Endothelial cell of umbilical vein (primary cell): Measurements from ENCODE around the gene BCL11B. TPM values are rescaled to one million over a fixed set of nuclear protein-coding genes. Genes with fewer than 3 reads are reported as not detected.

Experiments
- BruUV-seq: library from RNA; stranded (reverse); fragments of 400-500 nt; replicated peaks from 2 replicates; lab custom pipeline; 2021; lab: Mats Ljungman, UMichigan
- CTCF ChIA-PET: fragments of 300-600, 350-600 bp; sonication (Branson Sonifier 250); formaldehyde crosslinking; loops from one replicate; lab custom pipeline; 2021; ENCODE audit warnings: antibody characterized with exemption, inconsistent platforms; lab: Charles Lee
- POLR2A ChIA-PET: fragments of 300-600, 350-600 bp; sonication (Branson Sonifier 250); formaldehyde crosslinking; loops from one replicate; lab custom pipeline; 2021; ENCODE audit warnings: antibody characterized with exemption, inconsistent platforms; lab: Charles Lee
- DNase-seq: peaks from one replicate; pipeline ENCODE4 v3.0.0-alpha.2; 2011; ENCODE audit warnings: low read depth, low spot score
- FAIRE-seq: peaks from 2 replicates; lab custom pipeline; 2011; peaks lifted over from hg19 to GRCh38; lab: Jason Lieb, UNC
- H2AFZ ChIP-seq: 2 replicates; pipeline ENCODE4 v1.6.0; 2012; ENCODE audit warnings: low read depth, low read length, control low read depth, inconsistent platforms
- H3K27ac ChIP-seq: 2 replicates; pipeline ENCODE4 v1.5.1; 2011; ENCODE audit warnings: low read depth, mild to moderate bottlenecking, control low read depth, low read length, moderate library complexity; ENCODE audit not compliant: insufficient read depth
- H3K27me3 ChIP-seq, 2 experiments: 2 replicates each; pipeline versions ENCODE4 v1.6.0 to v1.6.1; 2011; ENCODE audit warnings: low read length in 2 of 2, mixed read lengths in 1 of 2; ENCODE audit not compliant: control insufficient read depth in 2 of 2, insufficient read depth in 2 of 2
- H3K36me3 ChIP-seq, 2 experiments: 2 replicates in 1 of 2; 3 replicates in 1 of 2; pipeline ENCODE4 v1.5.1; 2011; ENCODE audit warnings: low read length in 2 of 2, mild to moderate bottlenecking in 1 of 2, moderate library complexity in 1 of 2; ENCODE audit not compliant: control insufficient read depth in 2 of 2, insufficient read depth in 2 of 2; ENCODE audit errors: extremely low read depth in 1 of 2
- H3K4me1 ChIP-seq: 3 replicates; pipeline ENCODE4 v1.5.1; 2011; ENCODE audit warnings: mild to moderate bottlenecking, low read length; ENCODE audit not compliant: control insufficient read depth, insufficient read depth; ENCODE audit errors: extremely low read depth
- H3K4me2 ChIP-seq: 2 replicates; pipeline ENCODE4 v1.6.1; 2011; ENCODE audit warnings: low read length, control low read depth, mixed read lengths; ENCODE audit not compliant: insufficient read depth
- H3K4me3 ChIP-seq, 3 experiments: fragments of 200-600 bp in 1 of 3; sonication (generic), shearing (Covaris generic) in 1 of 3; replicated peaks in 1 of 3; 2 replicates each; pipeline ENCODE4 v1.5.1; 2011 to 2016; ENCODE audit warnings: control low read depth in 3 of 3, low read length in 3 of 3, mild to moderate bottlenecking in 2 of 3, inconsistent platforms in 1 of 3, low read depth in 1 of 3, moderate library complexity in 1 of 3; ENCODE audit not compliant: insufficient read depth in 1 of 3
- H3K79me2 ChIP-seq: 2 replicates; pipeline ENCODE4 v1.6.0; 2012; ENCODE audit warnings: low read length, inconsistent platforms; ENCODE audit not compliant: control insufficient read depth, insufficient read depth
- H3K9ac ChIP-seq: replicated peaks from 2 replicates; pipeline ENCODE3; 2011; ENCODE audit warnings: low read length, control low read depth; ENCODE audit not compliant: insufficient read depth; ENCODE audit errors: extremely low read depth
- H3K9me1 ChIP-seq: replicated peaks from 3 replicates; pipeline ENCODE4 v1.6.0; 2011; ENCODE audit warnings: mild to moderate bottlenecking, low read length; ENCODE audit not compliant: control insufficient read depth, insufficient read depth; ENCODE audit errors: extremely low read depth
- H3K9me3 ChIP-seq: replicated peaks from 2 replicates; pipeline ENCODE4 v1.5.1; 2012; ENCODE audit warnings: low read length, inconsistent platforms; ENCODE audit not compliant: control insufficient read depth, insufficient read depth
- H4K20me1 ChIP-seq: replicated peaks from 2 replicates; pipeline ENCODE3; 2011; ENCODE audit warnings: mild to moderate bottlenecking, low read length; ENCODE audit not compliant: control insufficient read depth, insufficient read depth; ENCODE audit errors: extremely low read depth
- EZH2 ChIP-seq: IDR thresholded peaks from 2 replicates; pipeline ENCODE4 v1.6.1; 2012; ENCODE audit warnings: borderline replicate concordance, low read depth, mild to moderate bottlenecking, moderate library complexity, low read length, inconsistent platforms; ENCODE audit not compliant: severe bottlenecking
- FOS ChIP-seq: IDR thresholded peaks from 2 replicates; pipeline ENCODE4 v1.6.1; 2011; ENCODE audit warnings: mild to moderate bottlenecking, low read length, moderate library complexity, borderline replicate concordance; ENCODE audit not compliant: insufficient read depth
- GATA2 ChIP-seq: IDR thresholded peaks from 2 replicates; pipeline ENCODE4 v1.7.0; 2011; ENCODE audit warnings: low read depth, mild to moderate bottlenecking, moderate library complexity, mixed read lengths, low read length; ENCODE audit not compliant: insufficient read length, insufficient read depth
- JUN ChIP-seq: IDR thresholded peaks from 2 replicates; pipeline ENCODE4 v1.6.1; 2011; ENCODE audit warnings: borderline replicate concordance, low read depth; ENCODE audit not compliant: insufficient read length, insufficient read depth
- MYC ChIP-seq: IDR thresholded peaks from one replicate; pipeline ENCODE4 v1.6.1; 2011; ENCODE audit warnings: mild to moderate bottlenecking, low read depth, low read length
- POLR2A ChIP-seq: IDR thresholded peaks from 2 replicates; pipeline ENCODE4 v1.6.1; 2012; ENCODE audit warnings: low read depth, mild to moderate bottlenecking, control low read depth, low read length
- POLR2AphosphoS5 ChIP-seq: IDR thresholded peaks from 2 replicates; pipeline ENCODE4 v1.6.1; 2012; ENCODE audit warnings: low read depth, mild to moderate bottlenecking, control low read depth, low read length, moderate library complexity; ENCODE audit not compliant: insufficient read depth
- dilution Hi-C: fragments of 300-500 bp; cut with MboI; formaldehyde crosslinking; loops from one replicate; pipeline ENCODE4 v1.15.0; 2019; ENCODE audit warnings: low sequenced_read_pairs; ENCODE audit not compliant: extremely low pct_ligation_motif_present
- intact Hi-C: fragments of 100-400 bp; cut with micrococcal nuclease; formaldehyde crosslinking; loops from one replicate; pipeline ENCODE4 v1.10.0; 2022
- polyA plus RNA-seq, 4 experiments: library from polyadenylated mRNA; depleted of rRNA in 3 of 4; stranded (reverse) in 3 of 4; unstranded in 1 of 4; fragments of >200 nt; gene quantifications; 2 replicates each; pipeline versions ENCODE4 v1.2.1 to v1.2.3, GENCODE V29; 2011 to 2012; ENCODE audit warnings: missing spikeins in 1 of 4
- total RNA-seq: library from RNA; stranded (reverse); gene quantifications from 2 replicates; pipeline ENCODE4 v1.2.3, GENCODE V29; 2021
- TF ChIP-seq, protein P1 (sequence below): IDR thresholded peaks from 2 replicates; pipeline ENCODE4 v1.6.1; 2011; ENCODE audit not compliant: insufficient read depth, insufficient read length
- TF ChIP-seq, protein P2 (sequence below), 2 donors: IDR thresholded peaks; 1 replicate in 1 of 2; 2 replicates in 1 of 2; pipeline ENCODE4 v1.5.1; 2011; ENCODE audit warnings: low read length in 2 of 2, mild to moderate bottlenecking in 2 of 2, moderate library complexity in 2 of 2, control low read depth in 1 of 2, inconsistent platforms in 1 of 2, low read depth in 1 of 2; ENCODE audit not compliant: insufficient read depth in 1 of 2; ENCODE audit errors: extremely low read depth in 1 of 2

The BCL11B gene
- total and polyA plus RNA-seq, 2 donors (not counting 3 experiments of a cell fraction or from before 2014, with no cell fraction given) = 0.03 to 0.07 TPM

DNA sequence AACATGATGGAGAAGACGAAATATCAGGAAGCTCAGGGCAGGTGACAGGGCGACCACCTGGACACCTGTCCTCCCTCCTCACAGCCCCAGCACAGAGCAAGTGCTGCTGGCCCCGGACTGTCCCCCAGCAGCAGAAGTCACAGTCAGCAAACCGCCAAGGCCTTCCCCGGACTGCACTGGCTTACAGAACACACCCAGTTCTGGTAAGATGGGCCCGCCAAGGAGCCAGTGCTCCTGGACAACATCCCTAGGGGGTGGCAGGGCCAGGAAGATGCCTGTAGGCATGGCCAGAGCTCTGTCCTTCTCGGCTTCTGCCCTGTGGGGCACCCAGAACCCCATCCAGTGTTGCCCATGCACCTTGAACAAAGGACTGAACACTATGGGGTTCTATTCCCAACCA is 77.9 kb downstream of the BCL11B start:
- Histone ChIP-seq H3K27me3 (no peaks in the 10 kb centered on the region), H4K20me1 (no peaks in the 10 kb centered on the region)
- intact Hi-C loops = no loop called here

DNA sequence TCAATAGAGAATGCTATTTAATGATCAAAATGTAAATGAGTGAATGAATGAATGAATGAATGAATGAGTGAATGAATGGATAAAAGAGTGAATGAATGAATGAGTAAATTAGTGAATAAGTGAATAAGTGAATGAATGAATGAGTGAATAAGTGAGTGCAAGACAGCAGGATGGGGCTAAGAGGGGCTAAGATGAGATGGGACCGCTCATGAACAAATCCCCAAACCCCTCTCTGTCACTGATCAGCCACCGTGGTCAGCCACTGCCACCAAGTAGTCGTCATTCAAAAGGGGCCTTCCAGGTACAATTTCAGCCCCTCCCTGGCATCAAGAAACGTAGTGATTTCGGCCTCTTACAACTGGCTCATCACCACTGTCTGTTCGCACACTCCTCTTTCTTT is 79.2 kb downstream of the BCL11B start:
- FAIRE-seq (no peak), DNase-seq (no peak)
- no peaks in the 10 kb centered on the region for H3K36me3 ChIP-seq
- H3K27ac ChIP-seq = no peak overlapping the region
- no TSS peak for BruUV-seq
- no peaks in the 10 kb centered on the region for H3K9me3 ChIP-seq
- H3K27me3 ChIP-seq = no peaks in the 10 kb centered on the region
- TF ChIP-seq GATA2 (no peak), POLR2AphosphoS5 (no peak), POLR2A (no peak), EZH2 (no peak), MYC (no peak), FOS (no peak), JUN (no peak)
- TF ChIP-seq, protein P1, sequence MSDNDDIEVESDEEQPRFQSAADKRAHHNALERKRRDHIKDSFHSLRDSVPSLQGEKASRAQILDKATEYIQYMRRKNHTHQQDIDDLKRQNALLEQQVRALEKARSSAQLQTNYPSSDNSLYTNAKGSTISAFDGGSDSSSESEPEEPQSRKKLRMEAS = no peak
- TF ChIP-seq, protein P2, sequence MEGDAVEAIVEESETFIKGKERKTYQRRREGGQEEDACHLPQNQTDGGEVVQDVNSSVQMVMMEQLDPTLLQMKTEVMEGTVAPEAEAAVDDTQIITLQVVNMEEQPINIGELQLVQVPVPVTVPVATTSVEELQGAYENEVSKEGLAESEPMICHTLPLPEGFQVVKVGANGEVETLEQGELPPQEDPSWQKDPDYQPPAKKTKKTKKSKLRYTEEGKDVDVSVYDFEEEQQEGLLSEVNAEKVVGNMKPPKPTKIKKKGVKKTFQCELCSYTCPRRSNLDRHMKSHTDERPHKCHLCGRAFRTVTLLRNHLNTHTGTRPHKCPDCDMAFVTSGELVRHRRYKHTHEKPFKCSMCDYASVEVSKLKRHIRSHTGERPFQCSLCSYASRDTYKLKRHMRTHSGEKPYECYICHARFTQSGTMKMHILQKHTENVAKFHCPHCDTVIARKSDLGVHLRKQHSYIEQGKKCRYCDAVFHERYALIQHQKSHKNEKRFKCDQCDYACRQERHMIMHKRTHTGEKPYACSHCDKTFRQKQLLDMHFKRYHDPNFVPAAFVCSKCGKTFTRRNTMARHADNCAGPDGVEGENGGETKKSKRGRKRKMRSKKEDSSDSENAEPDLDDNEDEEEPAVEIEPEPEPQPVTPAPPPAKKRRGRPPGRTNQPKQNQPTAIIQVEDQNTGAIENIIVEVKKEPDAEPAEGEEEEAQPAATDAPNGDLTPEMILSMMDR (IDR thresholded peaks at IDR 0.05; ENCODE audit: extremely low read depth in 1 of 2, insufficient read depth in 1 of 2, low read depth in 1 of 2, low read length in 2 of 2) = no peak
- intact Hi-C loops = no loop called here
- H3K4me2 ChIP-seq = no peak overlapping the region
- dilution Hi-C loops = no loop called here
- H3K9ac ChIP-seq = no peak overlapping the region
- H3K79me2 ChIP-seq = no peaks in the 10 kb centered on the region
- H4K20me1 ChIP-seq = no peaks in the 10 kb centered on the region
- no peak overlapping the region for H3K4me3 ChIP-seq
- POLR2A ChIA-PET = no interaction called here
- no peak overlapping the region for H2AFZ ChIP-seq
- CTCF ChIA-PET = no interaction called here
- H3K4me1 ChIP-seq = no peaks in the 10 kb centered on the region
- no peaks in the 10 kb centered on the region for H3K9me1 ChIP-seq

More for the DNA sequence above, 77.9 kb downstream of the BCL11B start:
- TF ChIP-seq, protein P2 (IDR thresholded peaks at IDR 0.05; ENCODE audit: extremely low read depth in 1 of 2, insufficient read depth in 1 of 2, low read depth in 1 of 2, low read length in 2 of 2) = no peak
- TF ChIP-seq GATA2 (no peak), POLR2A (no peak), JUN (no peak), FOS (no peak), MYC (no peak), POLR2AphosphoS5 (no peak)
- Histone ChIP-seq H3K4me3 (no peak overlapping the region), H3K27ac (no peak overlapping the region), H3K9ac (no peak overlapping the region), H2AFZ (no peak overlapping the region), H3K79me2 (no peaks in the 10 kb centered on the region), H3K4me2 (no peak overlapping the region), H3K9me1 (no peaks in the 10 kb centered on the region), H3K4me1 (no peaks in the 10 kb centered on the region), H3K9me3 (no peaks in the 10 kb centered on the region), H3K36me3 (no peaks in the 10 kb centered on the region)
- ChIA-PET POLR2A (no interaction called here), CTCF (no interaction called here)
- no peak for FAIRE-seq
- dilution Hi-C loops = no loop called here
- no peak for DNase-seq
- no TSS peak for BruUV-seq
